ENCODE results near the gene ANAPC2. TPM values are rescaled to one million over a fixed set of nuclear protein-coding genes. Genes with fewer than 3 reads are reported as not detected.

Gene ANAPC2, protein sequence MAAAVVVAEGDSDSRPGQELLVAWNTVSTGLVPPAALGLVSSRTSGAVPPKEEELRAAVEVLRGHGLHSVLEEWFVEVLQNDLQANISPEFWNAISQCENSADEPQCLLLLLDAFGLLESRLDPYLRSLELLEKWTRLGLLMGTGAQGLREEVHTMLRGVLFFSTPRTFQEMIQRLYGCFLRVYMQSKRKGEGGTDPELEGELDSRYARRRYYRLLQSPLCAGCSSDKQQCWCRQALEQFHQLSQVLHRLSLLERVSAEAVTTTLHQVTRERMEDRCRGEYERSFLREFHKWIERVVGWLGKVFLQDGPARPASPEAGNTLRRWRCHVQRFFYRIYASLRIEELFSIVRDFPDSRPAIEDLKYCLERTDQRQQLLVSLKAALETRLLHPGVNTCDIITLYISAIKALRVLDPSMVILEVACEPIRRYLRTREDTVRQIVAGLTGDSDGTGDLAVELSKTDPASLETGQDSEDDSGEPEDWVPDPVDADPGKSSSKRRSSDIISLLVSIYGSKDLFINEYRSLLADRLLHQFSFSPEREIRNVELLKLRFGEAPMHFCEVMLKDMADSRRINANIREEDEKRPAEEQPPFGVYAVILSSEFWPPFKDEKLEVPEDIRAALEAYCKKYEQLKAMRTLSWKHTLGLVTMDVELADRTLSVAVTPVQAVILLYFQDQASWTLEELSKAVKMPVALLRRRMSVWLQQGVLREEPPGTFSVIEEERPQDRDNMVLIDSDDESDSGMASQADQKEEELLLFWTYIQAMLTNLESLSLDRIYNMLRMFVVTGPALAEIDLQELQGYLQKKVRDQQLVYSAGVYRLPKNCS
- total RNA-seq: 29.8 TPM

GRCh38 chr9:137188490-137189296 is at the start of gene ANAPC2, which contains the start of gene SSNA1:
TSS of gene ANAPC2 (minus strand) at chr9:137188560. CDS start at chr9:137188532, 28 bp downstream.
TSS of gene SSNA1 (plus strand) at chr9:137188676. CDS start at chr9:137188727, 51 bp downstream.
- DNase-seq: peak; percentile 97

GRCh38 chr9:137236936-137237421 is 48.6 kb upstream of the ANAPC2 start:
- DNase-seq: no peak

DNA sequence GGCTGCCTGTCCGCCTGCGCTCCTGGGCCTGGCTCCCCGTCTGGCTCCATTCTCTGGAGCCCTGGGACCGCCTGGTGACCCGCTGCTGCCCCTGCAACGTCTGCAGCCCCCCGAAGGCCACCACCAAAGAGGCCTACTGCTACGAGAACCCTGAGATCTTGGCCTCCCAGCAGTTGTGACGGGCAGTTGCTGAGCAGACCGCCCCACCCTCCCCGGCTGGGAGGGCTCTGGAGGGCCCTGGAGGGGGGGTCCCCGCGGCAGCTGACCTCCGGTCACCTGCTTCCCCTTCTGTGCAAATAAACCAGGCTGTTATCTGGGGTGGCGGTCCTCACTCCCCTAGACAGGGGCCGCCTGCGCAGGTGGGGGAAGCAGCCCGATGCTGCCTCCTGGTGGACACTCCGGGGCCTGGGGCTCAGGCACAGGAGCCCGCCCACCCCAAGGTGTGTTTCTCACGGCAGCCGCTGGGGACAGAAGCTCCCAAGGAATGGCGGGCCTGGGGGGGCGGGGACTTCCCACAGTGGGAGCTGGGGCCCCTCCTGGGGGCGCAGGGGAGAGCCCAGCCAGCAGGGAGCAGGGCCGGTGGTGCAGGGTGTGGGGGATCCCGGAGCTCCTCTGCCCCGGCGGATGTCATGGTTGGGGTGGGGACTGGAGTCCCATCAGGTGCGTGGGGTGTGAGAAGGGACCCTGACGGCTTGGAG is 48.0 kb upstream of the ANAPC2 start:
- DNase-seq: peak; percentile 93

DNA sequence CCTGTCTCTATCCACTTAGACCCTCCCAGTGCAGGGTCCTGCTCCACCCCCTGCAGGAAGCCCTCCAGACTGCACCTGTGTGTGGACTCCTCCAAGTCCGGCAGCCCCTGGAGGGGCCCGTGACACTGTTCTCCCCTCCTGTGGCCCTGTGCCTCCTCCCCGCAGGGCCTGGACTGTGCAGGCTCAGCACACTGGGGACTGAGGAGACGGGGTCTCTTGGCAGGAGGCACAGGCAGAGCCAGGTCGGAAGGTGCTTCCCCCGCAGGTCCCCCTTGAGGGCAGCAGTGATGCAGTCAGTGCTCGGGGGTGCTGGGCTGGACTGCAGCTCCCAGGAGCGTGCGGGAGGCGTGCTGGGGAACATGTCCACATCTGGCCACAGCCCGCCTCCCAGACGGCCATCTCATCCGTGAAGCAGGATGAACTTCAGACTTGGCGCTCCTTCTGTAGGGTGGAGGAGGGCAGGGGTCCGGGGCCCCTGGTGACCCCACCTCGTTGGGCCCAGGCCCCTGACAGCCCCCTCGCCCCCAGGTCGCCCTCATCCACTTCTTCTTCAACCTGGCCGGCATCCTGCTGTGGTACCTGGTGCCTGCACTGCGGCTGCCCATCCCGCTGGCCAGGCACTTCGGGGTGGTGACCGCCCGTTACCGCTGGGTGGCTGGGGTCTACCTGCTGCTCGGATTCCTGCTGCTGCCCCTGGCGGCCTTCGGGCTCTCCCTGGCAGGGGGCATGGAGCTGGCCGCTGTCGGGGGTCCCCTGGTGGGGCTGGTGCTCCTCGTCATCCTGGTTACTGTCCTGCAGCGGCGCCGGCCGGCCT is 47.3 kb upstream of the ANAPC2 start:
- DNase-seq: no peak

GRCh38 chr9:137234758-137235423 is 46.5 kb upstream of the ANAPC2 start:
- no peak for DNase-seq

DNA sequence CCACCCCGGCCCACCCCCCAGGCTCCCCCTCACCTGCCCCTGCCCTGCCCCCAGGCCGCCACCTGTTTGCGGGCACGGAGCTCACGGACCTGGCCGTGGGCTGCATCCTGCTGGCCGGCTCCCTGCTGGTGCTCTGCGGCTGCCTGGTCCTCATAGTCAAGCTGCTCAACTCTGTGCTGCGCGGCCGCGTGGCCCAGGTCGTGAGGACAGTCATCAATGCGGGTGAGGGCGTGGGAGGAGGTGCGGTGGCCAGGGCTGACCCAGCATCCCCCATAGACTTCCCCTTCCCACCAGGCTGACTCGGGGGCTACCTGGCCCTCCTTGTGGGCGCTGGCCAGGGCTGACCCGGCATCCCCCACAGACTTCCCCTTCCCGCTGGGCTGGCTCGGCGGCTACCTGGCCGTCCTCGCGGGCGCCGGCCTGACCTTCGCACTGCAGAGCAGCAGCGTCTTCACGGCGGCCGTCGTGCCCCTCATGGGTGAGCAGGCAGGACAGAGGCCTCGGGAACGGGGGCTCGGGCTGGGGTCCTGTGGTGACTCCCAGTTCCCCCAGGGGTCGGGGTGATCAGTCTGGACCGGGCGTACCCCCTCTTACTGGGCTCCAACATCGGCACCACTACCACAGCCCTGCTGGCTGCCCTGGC is 45.8 kb upstream of the ANAPC2 start:
- DNase-seq: no peak

- no peak for DNase-seq
These were observed 45.0 kb upstream of the ANAPC2 start for GRCh38 chr9:137233143-137233980.

- DNase-seq: no peak
These were observed 44.1 kb upstream of the ANAPC2 start for GRCh38 chr9:137232510-137232909.

- no peak for DNase-seq
These were observed 43.7 kb upstream of the ANAPC2 start for GRCh38 chr9:137232101-137232500.

DNA sequence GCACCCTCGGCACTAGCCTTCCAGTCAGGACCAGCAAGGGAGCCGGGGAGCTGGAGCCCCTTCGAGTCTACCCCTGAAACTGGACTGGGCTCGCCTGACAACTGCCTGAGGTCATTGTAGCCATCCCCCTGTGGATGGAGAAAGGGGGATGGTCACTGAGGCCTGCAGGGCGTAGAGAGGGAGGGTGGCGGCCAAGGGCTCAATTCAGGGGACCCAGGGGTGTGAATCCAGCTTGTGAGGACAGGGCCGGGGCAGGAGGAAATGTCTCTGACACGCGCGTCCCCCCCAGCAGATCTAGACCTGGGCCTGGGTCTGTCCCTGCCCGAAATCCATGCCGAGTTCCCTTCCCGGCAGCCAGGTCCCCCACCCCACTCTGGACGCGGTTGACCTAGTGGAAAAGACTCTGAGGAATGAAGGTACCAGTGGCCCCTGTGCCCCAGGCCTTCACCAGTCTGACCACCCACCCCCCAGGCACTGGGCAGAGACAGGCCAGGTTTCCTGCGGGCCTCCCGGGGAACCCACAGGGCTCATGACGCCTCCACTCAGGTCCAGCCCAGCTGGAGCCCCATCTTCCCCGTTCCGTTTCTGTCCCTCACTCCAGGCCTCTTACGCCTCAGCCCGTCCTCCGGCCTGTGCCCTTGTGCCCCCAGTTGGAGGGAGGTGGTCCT is 43.1 kb upstream of the ANAPC2 start:
- DNase-seq: no peak

DNA sequence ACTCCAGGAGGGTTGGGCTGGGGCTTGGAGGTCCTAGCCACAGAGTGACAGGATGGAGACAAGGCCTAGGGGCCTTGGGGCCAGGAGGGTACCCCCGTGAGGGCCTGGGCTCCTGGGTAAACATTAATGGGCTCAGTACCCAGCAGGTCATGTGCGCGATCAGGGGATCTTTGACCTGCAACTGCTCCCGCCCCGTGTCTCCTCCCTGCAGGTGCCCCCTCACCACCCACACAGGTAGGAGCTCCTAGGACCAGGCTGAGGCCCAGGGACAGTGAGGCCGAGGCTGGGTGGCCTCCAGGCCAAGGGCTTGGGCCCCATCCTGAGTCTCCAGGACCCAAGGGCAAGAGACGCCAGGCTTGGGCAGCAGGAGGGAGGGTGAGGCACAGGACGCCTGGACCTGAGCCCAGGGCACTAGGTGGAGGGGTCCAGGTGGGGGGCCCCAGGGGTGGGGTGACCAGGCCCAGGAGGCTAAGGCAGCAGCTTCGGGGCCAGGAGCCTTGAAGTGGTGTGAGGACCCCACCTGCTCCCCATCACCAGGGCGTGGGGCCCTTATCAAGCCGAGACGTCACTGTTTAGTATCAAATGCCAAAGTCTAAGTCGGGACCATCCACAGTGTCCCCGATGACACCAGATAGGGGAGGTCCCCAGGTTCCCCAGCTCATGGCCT is 42.5 kb upstream of the ANAPC2 start, which contains the start of gene SLC34A3:
TSS of gene SLC34A3 (plus strand) at position 197 of the 667 bp plus-strand sequence. CDS start 802 bp downstream, outside the sequence.
- DNase-seq: no peak

DNA sequence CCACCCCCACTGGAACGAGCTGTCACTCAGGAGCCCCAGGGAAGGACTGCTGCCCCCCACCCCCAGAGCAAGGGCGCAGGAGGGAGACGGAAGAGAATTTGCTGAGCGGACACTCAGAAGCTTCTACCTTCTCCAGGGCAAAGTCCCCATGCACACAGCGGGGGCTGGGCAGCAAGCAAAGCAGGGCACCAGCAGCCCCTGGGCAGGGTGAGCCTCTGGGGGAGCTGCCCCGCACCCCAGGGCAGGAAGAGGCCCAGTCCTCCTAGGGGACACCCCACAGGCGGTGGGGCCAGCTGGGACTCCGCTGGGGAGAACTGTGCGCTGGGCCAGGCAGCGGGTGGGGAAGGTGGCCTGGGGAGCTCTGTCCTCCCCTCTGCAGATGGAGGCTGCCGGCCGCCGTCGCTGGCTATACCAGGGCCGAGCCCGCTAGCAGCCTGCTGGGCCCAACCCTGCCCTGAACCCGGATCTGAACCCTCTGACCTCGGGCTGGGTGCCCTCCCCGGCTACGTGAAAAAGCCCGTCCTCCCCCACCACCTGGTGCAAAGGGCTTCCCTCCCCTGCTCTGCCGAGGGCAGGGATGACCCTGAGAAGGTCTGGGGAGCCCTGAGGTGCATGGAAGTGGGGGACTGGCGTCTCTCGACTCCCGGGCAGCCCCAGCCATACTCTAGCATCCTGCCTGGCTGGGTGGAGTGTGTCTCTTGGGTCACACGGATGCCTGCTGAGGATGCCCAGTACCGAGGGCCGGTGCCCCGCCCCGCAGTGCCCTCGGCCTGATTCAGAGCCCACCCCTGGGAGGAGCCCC is 41.7 kb upstream of the ANAPC2 start:
- no peak for DNase-seq

DNA sequence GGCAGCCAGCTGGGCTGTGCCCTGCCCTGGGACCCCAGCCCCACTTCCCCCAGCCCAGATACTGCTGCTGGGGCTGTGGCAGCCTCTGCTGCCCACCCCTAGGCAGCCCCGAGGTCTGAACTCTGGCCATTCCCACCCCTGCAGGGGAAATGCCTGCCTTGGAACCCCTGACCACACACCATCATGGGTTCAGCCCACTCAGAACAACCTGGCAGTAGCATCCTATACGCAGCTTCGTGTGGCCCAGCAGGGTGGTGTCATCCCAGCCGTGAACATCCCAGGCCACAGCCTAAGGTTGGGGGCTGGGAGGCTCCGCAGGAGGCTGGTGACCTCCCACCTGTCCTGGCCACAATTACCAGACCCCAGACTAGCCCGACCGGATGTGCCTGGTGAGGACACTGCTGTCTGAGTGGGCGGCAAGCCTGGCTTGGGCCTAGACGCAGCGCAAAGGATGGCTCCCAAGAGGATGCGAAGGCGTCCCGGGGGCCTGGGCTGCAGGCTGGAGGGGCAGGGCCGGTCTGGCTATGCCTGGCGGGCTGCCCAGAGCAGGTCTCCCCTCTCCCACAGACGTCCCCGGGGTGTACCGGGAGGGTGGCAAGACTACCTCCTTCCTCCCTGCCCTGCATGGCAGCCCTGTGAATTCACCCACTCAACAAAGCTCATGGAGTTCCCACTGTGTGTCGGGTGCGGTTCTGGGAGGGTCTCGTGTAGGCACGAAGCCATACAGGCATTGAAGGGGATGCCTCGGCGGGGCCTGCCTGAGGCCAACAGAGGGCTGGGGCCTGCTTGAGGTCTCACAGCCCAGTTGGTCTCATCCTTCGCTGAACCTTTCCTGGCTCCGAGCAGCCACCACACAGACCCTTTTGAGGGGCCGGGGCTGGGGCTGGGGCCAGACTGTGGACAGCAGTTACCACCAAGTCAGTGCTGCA is 40.9 kb upstream of the ANAPC2 start:
- no peak for DNase-seq

GRCh38 chr9:137228506-137228967 is 40.2 kb upstream of the ANAPC2 start:
- DNase-seq: no peak

DNA sequence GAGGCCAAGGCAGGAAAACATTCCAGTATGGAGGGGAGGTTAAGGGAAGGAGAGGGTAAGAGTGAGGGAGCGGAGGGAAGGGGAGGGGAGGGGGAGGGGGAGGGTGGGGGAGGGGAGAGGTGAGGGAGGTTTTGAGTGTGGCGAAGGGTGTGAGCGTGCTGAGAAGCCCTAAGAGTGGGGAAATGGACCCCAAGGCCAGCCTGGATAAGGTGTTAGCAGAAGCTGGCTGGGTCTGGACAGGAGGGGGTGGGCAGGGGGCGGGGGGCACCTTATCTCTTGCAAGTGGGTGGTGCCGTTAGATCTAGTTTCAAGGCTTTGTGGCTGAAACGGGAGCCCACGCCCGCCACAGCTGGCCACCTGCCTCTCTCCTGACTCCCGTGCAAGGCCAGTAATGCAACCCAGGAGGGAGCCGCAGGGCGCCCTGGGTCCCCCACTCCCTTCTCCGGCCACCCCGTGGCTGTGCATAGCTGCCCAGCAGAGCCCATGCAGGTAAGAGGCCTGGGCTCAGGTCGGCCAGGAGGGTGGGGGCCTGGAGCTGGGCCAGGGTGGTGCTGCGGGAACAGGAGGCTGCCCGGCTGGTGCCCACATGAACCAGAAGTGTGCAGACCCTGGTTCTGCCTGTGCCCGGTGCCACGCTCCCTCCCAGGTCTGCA is 39.6 kb upstream of the ANAPC2 start:
- DNase-seq: no peak

All from tongue (tissue), 2 donors.